Breast epithelium (tissue), 4 donors: ENCODE measurements around the gene GALM. TPM values are rescaled to one million over a fixed set of nuclear protein-coding genes. Genes with fewer than 3 reads are reported as not detected.

Source experiments
- DNase-seq, 2 donors: peaks; one replicate each; pipeline ENCODE4 v3.0.0-alpha.2; 2019; ENCODE audit warnings: low spot score in 2 of 2
- H3K27ac ChIP-seq, 2 donors: fragments of 200-600 bp; sonication (generic) in 1 of 2; one replicate each; pipeline ENCODE4 v1.5.1; 2016 to 2019; ENCODE audit warnings: mild to moderate bottlenecking in 1 of 2
- H3K27me3 ChIP-seq, 2 donors: fragments of 200-600 bp; sonication (generic) in 1 of 2; one replicate each; pipeline versions ENCODE4 v1.5.1 to v1.6.0; 2017 to 2019; ENCODE audit warnings: control low read depth in 1 of 2, mild to moderate bottlenecking in 1 of 2
- H3K36me3 ChIP-seq: fragments of 200-600 bp; one replicate; pipeline ENCODE4 v1.5.1; 2019
- H3K4me1 ChIP-seq, 2 donors: fragments of 200-600 bp; sonication (generic); one replicate each; pipeline ENCODE4 v1.5.1; 2016 to 2019; ENCODE audit warnings: control low read depth in 1 of 2
- H3K4me3 ChIP-seq, 3 donors: fragments of 200-600 bp; sonication (generic); 1 replicate in 2 of 3; 2 replicates in 1 of 3; pipeline ENCODE4 v1.5.1; 2016 to 2019; ENCODE audit warnings: mild to moderate bottlenecking in 3 of 3, moderate library complexity in 2 of 3
- H3K9me3 ChIP-seq, 2 donors: fragments of 200-600 bp; sonication (generic) in 1 of 2; one replicate each; pipeline ENCODE4 v1.5.1; 2016 to 2019; ENCODE audit warnings: control low read depth in 1 of 2
- CTCF ChIP-seq, 3 donors: fragments of 450-650 bp; IDR thresholded peaks; one replicate each; pipeline ENCODE4 v1.5.1; 2016 to 2017; ENCODE audit warnings: antibody characterized with exemption in 3 of 3, mild to moderate bottlenecking in 3 of 3, moderate library complexity in 3 of 3
- POLR2A ChIP-seq: fragments of 450-650 bp; IDR thresholded peaks from one replicate; pipeline ENCODE4 v1.6.1; 2016; ENCODE audit warnings: antibody characterized with exemption, mild to moderate bottlenecking, moderate library complexity
- POLR2AphosphoS5 ChIP-seq, 3 donors: sonication (generic); formaldehyde crosslinking; IDR thresholded peaks; one replicate each; pipeline ENCODE4 v1.6.1; 2017; ENCODE audit warnings: antibody characterized with exemption in 3 of 3
- intact Hi-C: fragments of 100-400 bp; cut with DNase I; formaldehyde crosslinking; loops from one replicate; pipeline ENCODE4 v1.15.1; 2023; ENCODE audit warnings: low total_unique reads
- total RNA-seq, 3 donors: library from RNA; depleted of rRNA; stranded (reverse); fragments of >200 nt; gene quantifications; one replicate each; pipeline ENCODE4 v1.1.0, GENCODE V29; 2016

GALM gene
- total RNA-seq, 3 donors from 2014 or later, result 12.1 to 29.9 (median 22.5) TPM

GRCh38 chr2:38747819-38748218 lies 81.9 kb downstream of the GALM start:
- TF ChIP-seq POLR2AphosphoS5 (IDR thresholded peaks at IDR 0.05) (no peak), POLR2A (no peak), CTCF (IDR thresholded peaks at IDR 0.05) (no peak)
- intact Hi-C loops, result no loop called here
- no peak for DNase-seq
- Histone ChIP-seq H3K27ac (peak overlapping the region in 1 of 2 donors; percentile 33), H3K27me3 (no peaks in the 10 kb centered on the region), H3K4me1 (peaks cover 0 to 10% of the 10 kb centered on the region in 2 donors), H3K9me3 (no peaks in the 10 kb centered on the region), H3K36me3 (peaks cover 18% of the 10 kb centered on the region), H3K4me3 (no peak overlapping the region)

- Histone ChIP-seq H3K27me3 (no peaks in the 10 kb centered on the region), H3K4me3 (peak overlapping the region in 1 of 3 donors; percentile 86), H3K9me3 (no peaks in the 10 kb centered on the region), H3K27ac (no peak overlapping the region), H3K4me1 (peaks cover 0 to 10% of the 10 kb centered on the region in 2 donors), H3K36me3 (peaks cover 18% of the 10 kb centered on the region)
- TF ChIP-seq CTCF (IDR thresholded peaks at IDR 0.05), result no peak
- TF ChIP-seq POLR2AphosphoS5 (IDR thresholded peaks at IDR 0.05), result no peak
- no peak for TF ChIP-seq POLR2A
- no peak for DNase-seq
- intact Hi-C loops, result no loop called here
Observed at GRCh38 chr2:38748391-38748790, 82.5 kb downstream of the GALM start.

- peak overlapping the region; percentile 99 for H3K27ac ChIP-seq
- no peaks in the 10 kb centered on the region for H3K27me3 ChIP-seq
- no peaks in the 10 kb centered on the region for H3K9me3 ChIP-seq
- no peak for DNase-seq
- peak overlapping the region; percentile 72 to 89 (median 86) for H3K4me3 ChIP-seq
- intact Hi-C loops, result no loop called here
- peaks cover 0 to 10% of the 10 kb centered on the region in 2 donors for H3K4me1 ChIP-seq
- TF ChIP-seq POLR2AphosphoS5 (IDR thresholded peaks at IDR 0.05), result no peak
- no peak for TF ChIP-seq CTCF (IDR thresholded peaks at IDR 0.05)
- no peak for TF ChIP-seq POLR2A
- peaks cover 18% of the 10 kb centered on the region for H3K36me3 ChIP-seq
Observed at GRCh38 chr2:38748943-38749804, 83.3 kb downstream of the GALM start.

- peak overlapping the region; percentile 72 to 89 (median 86) for H3K4me3 ChIP-seq
- peaks cover 0 to 10% of the 10 kb centered on the region in 2 donors for H3K4me1 ChIP-seq
- TF ChIP-seq CTCF (IDR thresholded peaks at IDR 0.05) (no peak), POLR2A (no peak), POLR2AphosphoS5 (IDR thresholded peaks at IDR 0.05) (peak; percentile 5 to 42 (median 25))
- peaks cover 18% of the 10 kb centered on the region for H3K36me3 ChIP-seq
- peak overlapping the region; percentile 99 for H3K27ac ChIP-seq
- H3K27me3 ChIP-seq, result no peaks in the 10 kb centered on the region
- no peaks in the 10 kb centered on the region for H3K9me3 ChIP-seq
- intact Hi-C loops, result no loop called here
- DNase-seq, result peak; percentile 57 to 60
Observed at GRCh38 chr2:38750011-38750890, 84.3 kb downstream of the GALM start.
